Spleen (tissue), 11 donors: ENCODE data around the gene HPCAL1. TPM values are rescaled to one million over a fixed set of nuclear protein-coding genes. Genes with fewer than 3 reads are reported as not detected.

Experiments used
- DNase-seq: peaks from one replicate; pipeline ENCODE4 v3.0.0-alpha.2; 2020
- H3K27ac ChIP-seq, 8 donors: fragments of 200-600 bp; sonication (generic) in 7 of 8; 1 replicate in 4 of 8; 2 replicates in 4 of 8; pipeline versions ENCODE4 v1.5.0 to v1.8.0; 2016 to 2021; ENCODE audit warnings: inconsistent platforms in 4 of 8, mild to moderate bottlenecking in 4 of 8, moderate library complexity in 1 of 8
- H3K27me3 ChIP-seq, 7 donors: fragments of 200-600 bp; sonication (generic) in 6 of 7; replicated peaks in 1 of 7; 1 replicate in 4 of 7; 2 replicates in 3 of 7; pipeline versions ENCODE4 v1.5.0 to v1.8.0; 2016 to 2021; ENCODE audit warnings: inconsistent platforms in 3 of 7, mild to moderate bottlenecking in 1 of 7
- H3K36me3 ChIP-seq, 6 donors: fragments of 200-600 bp; sonication (generic) in 5 of 6; 1 replicate in 4 of 6; 2 replicates in 2 of 6; pipeline versions ENCODE4 v1.5.0 to v1.8.0; 2016 to 2021; ENCODE audit warnings: inconsistent platforms in 2 of 6
- H3K4me1 ChIP-seq, 6 donors: fragments of 200-600 bp; sonication (generic) in 5 of 6; 1 replicate in 3 of 6; 2 replicates in 3 of 6; pipeline versions ENCODE4 v1.5.0 to v1.8.0; 2016 to 2021; ENCODE audit warnings: inconsistent platforms in 3 of 6
- H3K4me3 ChIP-seq, 8 donors: fragments of 200-600 bp; sonication (generic) in 7 of 8; 1 replicate in 4 of 8; 2 replicates in 4 of 8; pipeline versions ENCODE4 v1.5.0 to v1.8.0; 2016 to 2021; ENCODE audit warnings: inconsistent platforms in 4 of 8, mild to moderate bottlenecking in 4 of 8, moderate library complexity in 2 of 8
- H3K9me3 ChIP-seq, 8 donors: fragments of 200-600 bp; sonication (generic) in 7 of 8; 1 replicate in 4 of 8; 2 replicates in 4 of 8; pipeline versions ENCODE4 v1.5.0 to v1.8.0; 2016 to 2021; ENCODE audit warnings: inconsistent platforms in 4 of 8
- CTCF ChIP-seq, 11 experiments: fragments of 200-600 bp in 7 of 11; fragments of 450-650 bp in 4 of 11; sonication (generic) in 4 of 11; IDR thresholded peaks in 8 of 11; conservative IDR thresholded peaks in 3 of 11; 1 replicate in 7 of 11; 2 replicates in 4 of 11; pipeline versions ENCODE4 v1.4.0 to v1.8.0; 2016 to 2021; ENCODE audit warnings: antibody characterized with exemption in 11 of 11, inconsistent platforms in 4 of 11, mild to moderate bottlenecking in 1 of 11
- POLR2A ChIP-seq, 3 donors: fragments of 450-650 bp; IDR thresholded peaks; one replicate each; pipeline ENCODE4 v1.5.1; 2017; ENCODE audit warnings: antibody characterized with exemption in 3 of 3, mild to moderate bottlenecking in 1 of 3
- POLR2AphosphoS5 ChIP-seq, 3 donors: sonication (generic); formaldehyde crosslinking; IDR thresholded peaks; one replicate each; pipeline ENCODE4 v1.5.1; 2017; ENCODE audit warnings: antibody characterized with exemption in 3 of 3
- WGBS, 5 donors: extraction: QIAGEN DNeasy Blood & Tissue Kit in 3 of 5; methylation state at CpG; one replicate each; pipeline versions ENCODE4 v1.1.5 to v1.1.7; 2013 to 2018; 5-methylcytosine and 5-hydroxymethylcytosine counted together
- intact Hi-C: fragments of 100-400 bp; cut with DNase I; formaldehyde crosslinking; loops from one replicate; pipeline ENCODE4 v1.15.0; 2023; ENCODE audit warnings: low total_unique reads
- polyA plus RNA-seq, 3 donors: library from polyadenylated mRNA; stranded (reverse); fragments of 200-250 nt; gene quantifications; one replicate each; pipeline ENCODE4 v1.2.1, GENCODE V29; 2013
- total RNA-seq, 7 donors: library from RNA; depleted of rRNA in 3 of 7; stranded (reverse); fragments of >200 nt in 3 of 7; fragmentation: NEBNext Ultra II Directional in 4 of 7; extraction: Animal tissue kit (Norgen Biotek cat#: 25700) in 4 of 7; gene quantifications; one replicate each; pipeline versions ENCODE4 v1.1.0 to v1.2.1, GENCODE V29; 2016 to 2021
- donor health status: healthy with polysubstance abuse.
- donor health status: DM: no; HTN: no; CAD: no; lungs with moderate emphysema.
- donor health status: DM: no; HTN: no; CAD: no.
- donor health status: Bipolar disorder and iron deficiency.
- donor health status: healthy.
- donor health status: DM: no; HTN: no; CAD: no.
- donor health status: DM: yes; HTN: yes; CAD: no.

Gene HPCAL1
- total and polyA plus RNA-seq, 10 donors, result 41.9 to 80.6 (median 57.7) TPM

- no peak for DNase-seq
- H3K9me3 ChIP-seq, result no peaks in the 10 kb centered on the region
- intact Hi-C loops, result no loop called here
- no peaks in the 10 kb centered on the region for H3K27me3 ChIP-seq
- 57 to 76% (median 74%) methylated on average over 4 to 6 of the region's 6 CpGs for WGBS, 5 donors
- peaks cover 0 to 12% (median 0%) of the 10 kb centered on the region in 6 donors for H3K36me3 ChIP-seq
- TF ChIP-seq POLR2A (IDR thresholded peaks at IDR 0.05) (no peak), CTCF (IDR thresholded peaks at IDR 0.05 in 8 of 11, conservative IDR thresholded peaks at IDR 0.05 in 3 of 11) (no peak), POLR2AphosphoS5 (IDR thresholded peaks at IDR 0.05) (no peak)
- peak overlapping the region in 3 of 8 donors; percentile 21 to 34 (median 31) for H3K27ac ChIP-seq
- peaks cover 13 to 91% (median 52%) of the 10 kb centered on the region in 6 donors for H3K4me1 ChIP-seq
- no peak overlapping the region for H3K4me3 ChIP-seq
Observed at GRCh38 chr2:10392548-10392947, 89.8 kb downstream of the HPCAL1 start.

- Histone ChIP-seq H3K9me3 (no peaks in the 10 kb centered on the region), H3K36me3 (peaks cover 0 to 17% (median 0%) of the 10 kb centered on the region in 6 donors), H3K4me1 (peaks cover 13 to 91% (median 53%) of the 10 kb centered on the region in 6 donors), H3K27me3 (no peaks in the 10 kb centered on the region), H3K27ac (peak overlapping the region in 5 of 8 donors; percentile 1 to 34 (median 31)), H3K4me3 (no peak overlapping the region)
- intact Hi-C loops, result no loop called here
- WGBS, 5 donors, result 42 to 55% (median 53%) methylated on average over 8 to 9 of the region's 9 CpGs
- TF ChIP-seq POLR2AphosphoS5 (IDR thresholded peaks at IDR 0.05), result peak in 2 of 3 donors; percentile 21 to 39
- no peak for TF ChIP-seq CTCF (IDR thresholded peaks at IDR 0.05 in 8 of 11, conservative IDR thresholded peaks at IDR 0.05 in 3 of 11)
- no peak for TF ChIP-seq POLR2A (IDR thresholded peaks at IDR 0.05)
- no peak for DNase-seq
Observed at GRCh38 chr2:10392951-10393639, 90.4 kb downstream of the HPCAL1 start.

GRCh38 chr2:10393640-10393982 lies 90.9 kb downstream of the HPCAL1 start:
- TF ChIP-seq CTCF (IDR thresholded peaks at IDR 0.05 in 8 of 11, conservative IDR thresholded peaks at IDR 0.05 in 3 of 11) (no peak), POLR2A (IDR thresholded peaks at IDR 0.05) (no peak), POLR2AphosphoS5 (IDR thresholded peaks at IDR 0.05) (no peak)
- Histone ChIP-seq H3K9me3 (no peaks in the 10 kb centered on the region), H3K27me3 (no peaks in the 10 kb centered on the region), H3K27ac (peak overlapping the region in 3 of 8 donors; percentile 31 to 34 (median 31)), H3K4me3 (no peak overlapping the region), H3K4me1 (peaks cover 13 to 91% (median 56%) of the 10 kb centered on the region in 6 donors), H3K36me3 (peaks cover 0 to 21% (median 0%) of the 10 kb centered on the region in 6 donors)
- WGBS, 5 donors, result 79 to 96% (median 92%) methylated on average over 4 of the region's 4 CpGs
- no peak for DNase-seq
- intact Hi-C loops, result no loop called here

GRCh38 chr2:10395893-10396292 lies 93.2 kb downstream of the HPCAL1 start:
- peaks cover 0 to 36% (median 0%) of the 10 kb centered on the region in 6 donors for H3K36me3 ChIP-seq
- TF ChIP-seq POLR2AphosphoS5 (IDR thresholded peaks at IDR 0.05) (no peak), POLR2A (IDR thresholded peaks at IDR 0.05) (no peak), CTCF (IDR thresholded peaks at IDR 0.05 in 8 of 11, conservative IDR thresholded peaks at IDR 0.05 in 3 of 11) (no peak)
- intact Hi-C loops, result no loop called here
- H3K4me3 ChIP-seq, result no peak overlapping the region
- no peaks in the 10 kb centered on the region for H3K27me3 ChIP-seq
- peaks cover 9 to 86% (median 53%) of the 10 kb centered on the region in 6 donors for H3K4me1 ChIP-seq
- WGBS, 5 donors, result 86 to 92% (median 86%) methylated on average over 14 of the region's 14 CpGs
- no peak overlapping the region for H3K27ac ChIP-seq
- H3K9me3 ChIP-seq, result no peaks in the 10 kb centered on the region
- peak; percentile 75 for DNase-seq
